Hair follicular keratinocyte (primary cell): ENCODE measurements around the gene MRPL12. TPM values are rescaled to one million over a fixed set of nuclear protein-coding genes. Genes with fewer than 3 reads are reported as not detected.

Experiments used
- total RNA-seq: library from RNA; depleted of rRNA; stranded (reverse); fragments of >200 nt; gene quantifications from 2 replicates; pipeline ENCODE4 v1.2.3, GENCODE V29; 2015

Gene MRPL12
- 82.5 and 175 TPM in 2 replicates for total RNA-seq

GRCh38 chr17:81702934-81703746, at the start of gene MRPL12:
MRPL12 (plus strand) TSS chr17:81703367; CDS start chr17:81703502, 135 bp downstream.

DNA sequence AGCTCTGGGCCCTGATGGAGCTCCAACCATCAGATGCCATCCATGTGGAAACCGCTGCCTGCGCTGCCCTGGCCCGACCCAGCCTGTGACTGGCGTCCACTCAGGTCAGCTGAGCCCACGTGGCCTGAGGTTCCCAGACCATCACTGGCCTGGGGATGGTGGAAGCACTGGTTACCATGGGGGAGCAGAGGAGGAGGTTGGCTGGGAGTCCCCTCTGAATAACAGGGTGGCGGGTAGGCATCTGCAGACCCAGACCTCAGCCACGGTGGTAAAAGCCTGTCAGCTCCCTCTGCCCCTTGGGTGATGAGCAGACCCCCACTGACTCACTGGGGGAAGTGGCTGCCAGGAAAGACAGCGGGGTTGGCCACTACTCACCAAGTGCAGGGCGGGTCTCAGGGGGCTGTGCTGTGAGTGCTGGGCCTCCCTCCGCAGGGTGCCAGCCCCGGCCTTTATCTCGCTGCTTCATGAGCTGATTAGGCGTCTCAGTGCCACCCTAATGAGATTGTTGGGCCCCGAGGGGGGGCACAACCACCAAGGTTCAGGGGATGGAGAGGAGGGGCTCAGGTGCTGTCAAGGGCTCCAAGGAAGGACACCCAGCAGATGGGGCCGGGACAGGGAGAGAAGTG, 46.9 kb upstream of the MRPL12 start, which contains the start of gene PDE6G:
TSS of gene PDE6G (minus strand) at position 425 of the 626 bp plus-strand sequence. CDS start 3,237 bp downstream, outside the sequence.

GRCh38 chr17:81666342-81667191, 36.6 kb upstream of the MRPL12 start, which contains the start of the genes CCDC137 and OXLD1:
CCDC137 (plus strand) TSS chr17:81666737; CDS start chr17:81666767, 30 bp downstream.
OXLD1 (minus strand) TSS chr17:81666605; CDS start chr17:81666577, 28 bp downstream.

DNA sequence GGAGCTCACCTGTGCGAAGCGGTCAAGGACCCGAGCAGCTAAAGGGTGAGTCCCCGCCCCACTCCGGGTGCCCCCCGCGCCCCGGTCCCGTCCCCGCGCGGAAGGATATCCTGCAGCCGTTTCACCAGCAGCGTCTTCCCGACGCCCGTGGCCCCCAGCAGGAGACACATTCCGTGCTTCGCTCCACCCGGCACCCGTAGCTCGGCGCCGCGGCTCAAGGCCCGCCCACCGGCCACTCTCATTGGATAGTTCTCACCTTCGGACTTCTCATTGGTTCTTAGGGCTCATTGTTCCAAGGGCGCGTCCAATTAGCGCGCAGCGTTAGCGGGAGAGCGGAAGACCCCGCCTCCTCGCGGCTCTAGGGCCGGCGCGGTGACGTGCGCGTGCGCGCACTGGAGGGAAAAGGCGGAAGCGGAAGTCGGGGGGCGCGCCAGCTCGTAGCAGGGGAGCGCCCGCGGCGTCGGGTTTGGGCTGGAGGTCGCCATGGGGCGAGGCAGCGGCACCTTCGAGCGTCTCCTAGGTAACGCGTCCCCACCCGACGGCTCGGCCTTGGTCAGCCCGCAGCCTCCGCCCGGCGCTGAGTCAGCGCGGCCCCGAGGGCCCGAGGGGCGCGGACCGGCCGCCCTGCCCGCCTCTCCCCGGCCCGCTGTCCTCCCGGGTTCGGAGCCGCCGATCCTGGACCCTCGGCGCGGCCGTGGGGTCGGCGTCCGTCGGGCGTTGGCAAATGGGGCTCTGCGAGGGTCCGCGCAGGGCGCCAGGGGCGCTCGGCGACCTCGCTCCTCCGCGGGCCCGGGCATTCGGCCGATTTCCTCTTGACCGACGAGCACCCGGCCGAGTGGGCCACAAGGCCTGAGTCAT, 19.4 kb upstream of the MRPL12 start, which contains the start of the genes ARL16 and HGS:
TSS of gene ARL16 (minus strand) at position 214 of the 858 bp plus-strand sequence. CDS start at position 170, 44 bp downstream.
TSS of gene HGS (plus strand) at position 428 of the 858 bp plus-strand sequence. CDS start at position 484, 56 bp downstream.

DNA sequence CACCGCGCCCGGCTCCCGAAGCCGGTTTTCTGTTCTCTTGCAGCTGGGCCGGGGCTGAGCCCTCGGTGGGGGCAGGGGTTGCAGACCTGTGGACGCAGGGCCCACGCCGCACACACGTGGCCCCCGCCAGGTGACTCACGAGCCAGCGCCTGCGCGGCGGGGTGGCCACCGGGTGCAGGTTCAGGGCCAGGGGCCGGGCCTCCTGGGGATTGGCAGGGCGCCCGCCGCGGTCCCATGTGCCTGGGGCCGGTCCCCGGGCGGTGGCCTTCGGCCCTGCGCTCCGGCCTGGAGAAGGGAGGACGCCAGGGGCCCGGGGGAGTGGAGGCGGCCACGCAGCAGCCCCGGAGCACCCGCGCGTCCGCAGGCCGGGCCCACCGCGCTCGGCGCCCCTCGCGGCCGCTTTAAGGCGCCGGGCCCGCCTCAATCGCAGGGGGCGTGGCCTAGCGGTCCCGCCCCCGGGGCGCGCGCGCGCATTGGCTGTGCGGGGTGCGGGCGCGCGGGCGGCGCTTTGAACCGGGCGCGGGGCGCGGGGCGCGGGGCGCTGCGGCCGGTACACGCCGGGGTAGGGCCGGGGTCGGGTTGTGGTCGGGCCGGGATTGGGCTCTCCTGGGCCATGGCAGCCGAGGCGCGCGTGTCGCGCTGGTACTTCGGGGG, 8.8 kb downstream of the MRPL12 start, which contains the start of gene SLC25A10:
TSS of gene SLC25A10 (plus strand) at position 471 of the 654 bp plus-strand sequence. CDS start at position 614, 143 bp downstream.

Other genes with a start within 250 kb of the MRPL12 start
- 5,856 and 6,691 TPM in 2 replicates for gene ACTG1, start 190.6 kb upstream of the MRPL12 start, total RNA-seq
- not detected in 2 replicates for gene FSCN2, start 175.0 kb upstream of the MRPL12 start, total RNA-seq
- 30.0 and 30.6 TPM in 2 replicates for gene FAAP100, start 151.0 kb upstream of the MRPL12 start, total RNA-seq
- gene NPLOC4, start 66.3 kb upstream of the MRPL12 start, total RNA-seq: 44.7 and 53.7 TPM in 2 replicates
- gene TSPAN10, start 66.2 kb upstream of the MRPL12 start, total RNA-seq: 0.49 TPM in 1 of 2 replicates, not detected in the other
- gene PDE6G, start 46.8 kb upstream of the MRPL12 start, total RNA-seq: not detected in 2 replicates
- 30.6 and 34.2 TPM in 2 replicates for gene OXLD1, start 36.8 kb upstream of the MRPL12 start, total RNA-seq
- 11.0 and 18.8 TPM in 2 replicates for gene CCDC137, start 36.6 kb upstream of the MRPL12 start, total RNA-seq
- gene ARL16, start 19.6 kb upstream of the MRPL12 start, total RNA-seq: 23.4 and 29.4 TPM in 2 replicates
- 85.4 and 99.3 TPM in 2 replicates for gene HGS, start 19.4 kb upstream of the MRPL12 start, total RNA-seq
- 13.2 and 39.5 TPM in 2 replicates for gene SLC25A10, start 8.9 kb downstream of the MRPL12 start, total RNA-seq
- gene GCGR, start 100.8 kb downstream of the MRPL12 start, total RNA-seq: not detected in 2 replicates
- 54.0 and 72.8 TPM in 2 replicates for gene MCRIP1, start 129.9 kb downstream of the MRPL12 start, total RNA-seq
- not detected in 2 replicates for gene PPP1R27, start 131.7 kb downstream of the MRPL12 start, total RNA-seq
- gene P4HB, start 157.2 kb downstream of the MRPL12 start, total RNA-seq: 1,696 and 1,977 TPM in 2 replicates
- 274 and 312 TPM in 2 replicates for gene ARHGDIA, start 168.0 kb downstream of the MRPL12 start, total RNA-seq
- 109 and 236 TPM in 2 replicates for gene ALYREF, start 188.2 kb downstream of the MRPL12 start, total RNA-seq
- 256 and 274 TPM in 2 replicates for gene ANAPC11, start 188.4 kb downstream of the MRPL12 start, total RNA-seq
- 3.4 and 3.6 TPM in 2 replicates for gene NPB, start 198.9 kb downstream of the MRPL12 start, total RNA-seq
- 74.0 and 100 TPM in 2 replicates for gene PCYT2, start 208.0 kb downstream of the MRPL12 start, total RNA-seq
- gene SIRT7, start 214.8 kb downstream of the MRPL12 start, total RNA-seq: 14.7 and 22.4 TPM in 2 replicates
- gene MAFG, start 224.4 kb downstream of the MRPL12 start, total RNA-seq: 10.7 and 15.5 TPM in 2 replicates
- gene PYCR1, start 233.9 kb downstream of the MRPL12 start, total RNA-seq: 97.9 and 121 TPM in 2 replicates
- gene MYADML2, start 243.9 kb downstream of the MRPL12 start, total RNA-seq: not detected in 2 replicates